ENCODE data around the gene JMJD1C.
"Not testable (repeated sequence)": the region's sequence is repeated elsewhere in the genome, so short reads cannot be mapped to it uniquely, and the experiment has no call there.

The JMJD1C gene

GRCh38 chr10:63292847-63293246 is 172.9 kb downstream of the JMJD1C start:
- H3K4me3 ChIP-seq (ENCODE audit: low read length in 2 of 2); H3K9me3 ChIP-seq (ENCODE audit: control insufficient read depth in 2 of 2, low read length in 2 of 2); H3K4me1 ChIP-seq (ENCODE audit: control insufficient read depth, insufficient read depth, low read length); H3K27me3 ChIP-seq (ENCODE audit: control insufficient read depth in 1 of 2, insufficient read depth in 2 of 2, low read length in 2 of 2); H3K27ac ChIP-seq (ENCODE audit: low read length); H3K36me3 ChIP-seq (ENCODE audit: control insufficient read depth in 2 of 2, insufficient read depth in 2 of 2, low read length in 2 of 2); H3K9ac ChIP-seq (ENCODE audit: low read length in 2 of 2): not testable (repeated sequence)

- Histone ChIP-seq H3K4me3 (ENCODE audit: low read length in 2 of 2) (no peak overlapping the region), H3K4me1 (ENCODE audit: control insufficient read depth, insufficient read depth, low read length) (no peaks in the 10 kb centered on the region), H3K27me3 (ENCODE audit: control insufficient read depth in 1 of 2, insufficient read depth in 2 of 2, low read length in 2 of 2) (no peaks in the 10 kb centered on the region), H3K36me3 (ENCODE audit: control insufficient read depth in 2 of 2, insufficient read depth in 2 of 2, low read length in 2 of 2) (no peaks in the 10 kb centered on the region), H3K9ac (ENCODE audit: low read length in 2 of 2) (no peak overlapping the region), H3K9me3 (ENCODE audit: control insufficient read depth in 2 of 2, low read length in 2 of 2) (no peaks in the 10 kb centered on the region), H3K27ac (ENCODE audit: low read length) (no peak overlapping the region)
These were observed 177.6 kb downstream of the JMJD1C start for GRCh38 chr10:63288170-63288569.

GRCh38 chr10:63286754-63287264 is 179.0 kb downstream of the JMJD1C start:
- H3K27me3 ChIP-seq (ENCODE audit: control insufficient read depth in 1 of 2, insufficient read depth in 2 of 2, low read length in 2 of 2) = no peaks in the 10 kb centered on the region
- no peak overlapping the region for H3K4me3 ChIP-seq (ENCODE audit: low read length in 2 of 2)
- no peaks in the 10 kb centered on the region for H3K4me1 ChIP-seq (ENCODE audit: control insufficient read depth, insufficient read depth, low read length)
- no peak overlapping the region for H3K9ac ChIP-seq (ENCODE audit: low read length in 2 of 2)
- H3K36me3 ChIP-seq (ENCODE audit: control insufficient read depth in 2 of 2, insufficient read depth in 2 of 2, low read length in 2 of 2) = no peaks in the 10 kb centered on the region
- H3K9me3 ChIP-seq (ENCODE audit: control insufficient read depth in 2 of 2, low read length in 2 of 2) = no peaks in the 10 kb centered on the region
- no peak overlapping the region for H3K27ac ChIP-seq (ENCODE audit: low read length)

- Histone ChIP-seq H3K36me3 (ENCODE audit: control insufficient read depth in 2 of 2, insufficient read depth in 2 of 2, low read length in 2 of 2) (no peaks in the 10 kb centered on the region), H3K27me3 (ENCODE audit: control insufficient read depth in 1 of 2, insufficient read depth in 2 of 2, low read length in 2 of 2) (no peaks in the 10 kb centered on the region), H3K9me3 (ENCODE audit: control insufficient read depth in 2 of 2, low read length in 2 of 2) (no peaks in the 10 kb centered on the region), H3K27ac (ENCODE audit: low read length) (no peak overlapping the region), H3K4me1 (ENCODE audit: control insufficient read depth, insufficient read depth, low read length) (no peaks in the 10 kb centered on the region), H3K4me3 (ENCODE audit: low read length in 2 of 2) (no peak overlapping the region), H3K9ac (ENCODE audit: low read length in 2 of 2) (no peak overlapping the region)
These were observed 179.4 kb downstream of the JMJD1C start for GRCh38 chr10:63286340-63286739.

GRCh38 chr10:63283901-63284300 is 181.9 kb downstream of the JMJD1C start:
- not testable (repeated sequence) for H3K27me3 ChIP-seq (ENCODE audit: control insufficient read depth in 1 of 2, insufficient read depth in 2 of 2, low read length in 2 of 2); H3K9me3 ChIP-seq (ENCODE audit: control insufficient read depth in 2 of 2, low read length in 2 of 2); H3K4me3 ChIP-seq (ENCODE audit: low read length in 2 of 2); H3K36me3 ChIP-seq (ENCODE audit: control insufficient read depth in 2 of 2, insufficient read depth in 2 of 2, low read length in 2 of 2); H3K4me1 ChIP-seq (ENCODE audit: control insufficient read depth, insufficient read depth, low read length); H3K27ac ChIP-seq (ENCODE audit: low read length); H3K9ac ChIP-seq (ENCODE audit: low read length in 2 of 2)

- H3K27ac ChIP-seq (ENCODE audit: low read length) = no peak overlapping the region
- no peaks in the 10 kb centered on the region for H3K27me3 ChIP-seq (ENCODE audit: control insufficient read depth in 1 of 2, insufficient read depth in 2 of 2, low read length in 2 of 2)
- H3K36me3 ChIP-seq (ENCODE audit: control insufficient read depth in 2 of 2, insufficient read depth in 2 of 2, low read length in 2 of 2) = no peaks in the 10 kb centered on the region
- H3K9me3 ChIP-seq (ENCODE audit: control insufficient read depth in 2 of 2, low read length in 2 of 2) = no peaks in the 10 kb centered on the region
- H3K4me1 ChIP-seq (ENCODE audit: control insufficient read depth, insufficient read depth, low read length) = no peaks in the 10 kb centered on the region
- H3K4me3 ChIP-seq (ENCODE audit: low read length in 2 of 2) = no peak overlapping the region
- H3K9ac ChIP-seq (ENCODE audit: low read length in 2 of 2) = no peak overlapping the region
These were observed 182.7 kb downstream of the JMJD1C start for GRCh38 chr10:63283093-63283492.

GRCh38 chr10:63281967-63282366 is 183.8 kb downstream of the JMJD1C start:
- Histone ChIP-seq H3K27ac (ENCODE audit: low read length) (no peak overlapping the region), H3K4me3 (ENCODE audit: low read length in 2 of 2) (no peak overlapping the region), H3K9me3 (ENCODE audit: control insufficient read depth in 2 of 2, low read length in 2 of 2) (no peaks in the 10 kb centered on the region), H3K4me1 (ENCODE audit: control insufficient read depth, insufficient read depth, low read length) (no peaks in the 10 kb centered on the region), H3K9ac (ENCODE audit: low read length in 2 of 2) (no peak overlapping the region), H3K27me3 (ENCODE audit: control insufficient read depth in 1 of 2, insufficient read depth in 2 of 2, low read length in 2 of 2) (no peaks in the 10 kb centered on the region), H3K36me3 (ENCODE audit: control insufficient read depth in 2 of 2, insufficient read depth in 2 of 2, low read length in 2 of 2) (no peaks in the 10 kb centered on the region)

- no peaks in the 10 kb centered on the region for H3K36me3 ChIP-seq (ENCODE audit: control insufficient read depth in 2 of 2, insufficient read depth in 2 of 2, low read length in 2 of 2)
- no peak overlapping the region for H3K9ac ChIP-seq (ENCODE audit: low read length in 2 of 2)
- no peaks in the 10 kb centered on the region for H3K27me3 ChIP-seq (ENCODE audit: control insufficient read depth in 1 of 2, insufficient read depth in 2 of 2, low read length in 2 of 2)
- H3K27ac ChIP-seq (ENCODE audit: low read length) = no peak overlapping the region
- H3K4me1 ChIP-seq (ENCODE audit: control insufficient read depth, insufficient read depth, low read length) = no peaks in the 10 kb centered on the region
- H3K4me3 ChIP-seq (ENCODE audit: low read length in 2 of 2) = no peak overlapping the region
- no peaks in the 10 kb centered on the region for H3K9me3 ChIP-seq (ENCODE audit: control insufficient read depth in 2 of 2, low read length in 2 of 2)
These were observed 185.4 kb downstream of the JMJD1C start for GRCh38 chr10:63280386-63280785.

- Histone ChIP-seq H3K27ac (ENCODE audit: low read length) (no peak overlapping the region), H3K4me3 (ENCODE audit: low read length in 2 of 2) (no peak overlapping the region), H3K27me3 (ENCODE audit: control insufficient read depth in 1 of 2, insufficient read depth in 2 of 2, low read length in 2 of 2) (no peaks in the 10 kb centered on the region), H3K36me3 (ENCODE audit: control insufficient read depth in 2 of 2, insufficient read depth in 2 of 2, low read length in 2 of 2) (no peaks in the 10 kb centered on the region), H3K9me3 (ENCODE audit: control insufficient read depth in 2 of 2, low read length in 2 of 2) (no peaks in the 10 kb centered on the region), H3K9ac (ENCODE audit: low read length in 2 of 2) (no peak overlapping the region), H3K4me1 (ENCODE audit: control insufficient read depth, insufficient read depth, low read length) (no peaks in the 10 kb centered on the region)
These were observed 190.7 kb downstream of the JMJD1C start for GRCh38 chr10:63275094-63275493.

GRCh38 chr10:63273577-63273976 is 192.2 kb downstream of the JMJD1C start:
- H3K36me3 ChIP-seq (ENCODE audit: control insufficient read depth in 2 of 2, insufficient read depth in 2 of 2, low read length in 2 of 2) = no peaks in the 10 kb centered on the region
- no peaks in the 10 kb centered on the region for H3K27me3 ChIP-seq (ENCODE audit: control insufficient read depth in 1 of 2, insufficient read depth in 2 of 2, low read length in 2 of 2)
- no peak overlapping the region for H3K4me3 ChIP-seq (ENCODE audit: low read length in 2 of 2)
- H3K4me1 ChIP-seq (ENCODE audit: control insufficient read depth, insufficient read depth, low read length) = no peaks in the 10 kb centered on the region
- no peak overlapping the region for H3K9ac ChIP-seq (ENCODE audit: low read length in 2 of 2)
- H3K9me3 ChIP-seq (ENCODE audit: control insufficient read depth in 2 of 2, low read length in 2 of 2) = no peaks in the 10 kb centered on the region
- no peak overlapping the region for H3K27ac ChIP-seq (ENCODE audit: low read length)

- peak overlapping the region; percentile 88 for H3K27ac ChIP-seq (ENCODE audit: low read length)
- H3K4me3 ChIP-seq (ENCODE audit: low read length in 2 of 2) = peak overlapping the region; percentile 81 to 84
- no peaks in the 10 kb centered on the region for H3K4me1 ChIP-seq (ENCODE audit: control insufficient read depth, insufficient read depth, low read length)
- H3K9me3 ChIP-seq (ENCODE audit: control insufficient read depth in 2 of 2, low read length in 2 of 2) = no peaks in the 10 kb centered on the region
- H3K36me3 ChIP-seq (ENCODE audit: control insufficient read depth in 2 of 2, insufficient read depth in 2 of 2, low read length in 2 of 2) = no peaks in the 10 kb centered on the region
- H3K27me3 ChIP-seq (ENCODE audit: control insufficient read depth in 1 of 2, insufficient read depth in 2 of 2, low read length in 2 of 2) = no peaks in the 10 kb centered on the region
- peak overlapping the region; percentile 86 to 95 for H3K9ac ChIP-seq (ENCODE audit: low read length in 2 of 2)
These were observed 196.8 kb downstream of the JMJD1C start for GRCh38 chr10:63268798-63269503.

Measured in stomach smooth muscle (tissue), 2 donors.